Panc1 (cell line): ENCODE data around the gene DSG3.

Source experiments
- CTCF ChIP-seq: fragments of 450-650 bp; IDR thresholded peaks from 2 replicates; pipeline ENCODE4 v1.5.1; 2017; ENCODE audit warnings: mild to moderate bottlenecking
- POLR2AphosphoS5 ChIP-seq: IDR thresholded peaks from 2 replicates; pipeline ENCODE4 v1.6.1; 2012; ENCODE audit warnings: mild to moderate bottlenecking, low read depth, low read length, moderate library complexity

DNA sequence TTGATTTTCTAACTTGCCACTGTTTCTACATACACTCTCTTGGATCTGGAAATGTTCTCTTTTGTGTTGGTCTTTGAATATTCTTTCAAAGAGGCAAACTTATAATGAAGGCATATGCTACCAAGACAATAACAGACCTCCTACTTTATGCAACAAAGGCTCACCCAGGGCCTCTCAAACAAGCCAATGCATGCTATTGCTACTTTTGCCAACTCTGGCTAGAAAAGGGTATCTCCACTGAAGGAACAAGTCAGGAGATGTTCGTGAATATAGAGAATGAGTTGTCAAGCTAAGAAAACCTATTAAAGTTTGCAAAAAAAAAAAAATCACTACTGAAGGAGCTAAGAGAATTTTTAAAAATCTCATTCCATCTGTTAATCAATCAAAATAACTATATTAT is 34.5 kb downstream of the DSG3 start:
- TF ChIP-seq CTCF (no peak), POLR2AphosphoS5 (no peak)
